Caco-2 (cell line): Measurements from ENCODE around the gene EXOC7. TPM values are rescaled to one million over a fixed set of nuclear protein-coding genes. Genes with fewer than 3 reads are reported as not detected.

ENCODE experiments used
- BruUV-seq: library from RNA; stranded (reverse); fragments of 400-500 nt; replicated peaks from 2 replicates; lab custom pipeline; 2021; lab: Mats Ljungman, UMichigan
- CTCF ChIA-PET: fragments of 300-600 bp; sonication (Branson Sonifier 250); formaldehyde crosslinking; loops from one replicate; lab custom pipeline; 2022; ENCODE audit warnings: antibody characterized with exemption; lab: Charles Lee
- POLR2A ChIA-PET: fragments of 300-600 bp; sonication (Branson Sonifier 250); formaldehyde crosslinking; loops from one replicate; lab custom pipeline; 2022; ENCODE audit warnings: antibody characterized with exemption; lab: Charles Lee
- DNase-seq, 2 experiments: peaks; one replicate each; pipeline versions ENCODE4 v3.0.0 to v3.0.0-alpha.2; 2020 to 2022
- H3K27me3 ChIP-seq: replicated peaks from 2 replicates; pipeline ENCODE4 v1.6.0; 2011; ENCODE audit warnings: low read length; ENCODE audit not compliant: control insufficient read depth, insufficient read depth
- H3K36me3 ChIP-seq: 2 replicates; pipeline ENCODE4 v1.5.1; 2011; ENCODE audit warnings: low read length; ENCODE audit not compliant: control insufficient read depth, insufficient read depth
- H3K4me1 ChIP-seq: fragments of 250-450 bp; sonication (Bioruptor Pico); 2 replicates; pipeline ENCODE4 v1.5.1; 2020; ENCODE audit warnings: mild to moderate bottlenecking
- H3K4me3 ChIP-seq: 2 replicates; pipeline ENCODE4 v1.5.1; 2011; ENCODE audit warnings: low read depth, mild to moderate bottlenecking, control low read depth, low read length
- H3K9me3 ChIP-seq: fragments of 250-450 bp; sonication (Bioruptor Pico); 2 replicates; pipeline ENCODE4 v1.5.1; 2020; ENCODE audit warnings: mild to moderate bottlenecking, moderate library complexity
- H3K27ac Mint-ChIP-seq: one replicate; pipeline ENCODE4 v1.8.0; 2022; ENCODE audit warnings: mixed read lengths; ENCODE audit not compliant: unreplicated experiment
- H3K27me3 Mint-ChIP-seq: one replicate; pipeline ENCODE4 v1.8.0; 2022; ENCODE audit warnings: mixed read lengths; ENCODE audit not compliant: insufficient read depth, unreplicated experiment
- H3K36me3 Mint-ChIP-seq: one replicate; pipeline ENCODE4 v1.8.0; 2022; ENCODE audit warnings: mild to moderate bottlenecking, mixed read lengths; ENCODE audit not compliant: insufficient read depth, unreplicated experiment
- H3K4me1 Mint-ChIP-seq: one replicate; pipeline ENCODE4 v1.8.0; 2022; ENCODE audit warnings: low read depth, mixed read lengths; ENCODE audit not compliant: unreplicated experiment
- H3K4me3 Mint-ChIP-seq: one replicate; pipeline ENCODE4 v1.8.0; 2022; ENCODE audit warnings: mild to moderate bottlenecking, moderate library complexity, mixed read lengths; ENCODE audit not compliant: unreplicated experiment
- H3K9me3 Mint-ChIP-seq: one replicate; pipeline ENCODE4 v1.8.0; 2022; ENCODE audit warnings: mixed read lengths; ENCODE audit not compliant: unreplicated experiment
- intact Hi-C: fragments of 100-400 bp; cut with micrococcal nuclease; formaldehyde crosslinking; loops from one replicate; pipeline ENCODE4 v1.10.0; 2022; ENCODE audit not compliant: unreplicated experiment
- total RNA-seq: library from RNA; stranded (reverse); gene quantifications from 2 replicates; pipeline ENCODE4 v1.2.3, GENCODE V29; 2022
- TF ChIP-seq, protein P1 (sequence below), 2 experiments: fragments of 200-600 bp in 1 of 2; IDR thresholded peaks; 1 replicate in 1 of 2; 2 replicates in 1 of 2; pipeline versions ENCODE4 v1.5.1 to v1.8.0; 2011 to 2022; ENCODE audit warnings: antibody characterized with exemption in 1 of 2, control low read depth in 1 of 2, inconsistent platforms in 1 of 2, low read depth in 1 of 2, low read length in 1 of 2, mild to moderate bottlenecking in 1 of 2, moderate library complexity in 1 of 2; ENCODE audit not compliant: insufficient read depth in 1 of 2, severe bottlenecking in 1 of 2, unreplicated experiment in 1 of 2

EXOC7 gene
- total RNA-seq, 1 experiment from 2014 or later = 205 TPM

DNA sequence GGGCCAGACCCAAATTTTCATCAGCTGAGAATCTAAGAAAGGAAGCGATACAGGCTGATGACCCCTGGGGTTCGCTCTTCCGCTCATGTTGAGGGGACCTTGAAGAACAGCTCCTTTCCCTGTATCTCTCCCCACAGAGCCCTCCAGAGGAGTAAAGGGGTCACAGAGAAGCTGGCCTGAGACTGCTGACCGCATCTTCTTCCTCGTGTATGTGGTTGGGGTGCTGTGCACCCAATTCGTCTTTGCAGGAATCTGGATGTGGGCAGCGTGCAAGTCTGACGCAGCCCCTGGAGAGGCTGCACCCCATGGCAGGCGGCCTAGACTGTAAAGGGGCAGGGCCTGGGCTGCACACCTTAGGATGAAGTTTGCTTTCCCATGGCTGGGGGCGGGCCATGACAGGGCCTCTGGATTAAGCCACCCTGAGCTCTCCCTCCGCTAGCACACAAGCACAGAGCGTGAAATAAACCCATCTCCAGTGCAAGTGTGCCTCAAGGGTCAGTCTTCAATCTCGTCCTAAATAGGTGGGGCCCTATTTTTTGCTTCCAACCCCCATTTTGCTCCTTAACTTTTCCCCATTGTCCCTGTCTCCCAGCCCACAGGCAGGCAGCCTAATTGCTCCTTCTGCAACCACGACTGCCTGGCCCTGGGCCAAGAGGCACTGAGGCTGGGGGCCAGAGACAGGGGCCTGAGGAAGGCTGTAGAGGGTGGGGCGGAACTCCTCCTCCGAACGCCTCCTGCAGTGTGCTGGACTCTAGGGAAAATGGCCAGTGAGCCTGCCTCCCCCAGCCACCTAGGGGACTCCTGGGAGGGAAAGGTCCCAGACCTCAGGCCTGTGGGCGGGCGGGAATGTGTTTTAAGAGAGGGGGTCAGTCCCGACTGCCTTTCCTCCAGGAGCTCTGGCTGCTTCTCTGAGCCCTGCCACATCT, 21.0 kb downstream of the EXOC7 start:
- POLR2A ChIA-PET = no interaction called here
- BruUV-seq = TSS peak; percentile 11

GRCh38 chr17:76081295-76082210, 22.0 kb downstream of the EXOC7 start:
- H3K27me3 Mint-ChIP-seq = peaks cover 13% of the 10 kb centered on the region
- intact Hi-C loops = no loop called here
- no peaks in the 10 kb centered on the region; the same call in 1 of the 2 replicates for H3K27me3 ChIP-seq
- peaks cover 5% of the 10 kb centered on the region for H3K36me3 ChIP-seq
- POLR2A ChIA-PET = no interaction called here
- no TSS peak for BruUV-seq
- CTCF ChIA-PET = no interaction called here
- H3K9me3 Mint-ChIP-seq = no peaks in the 10 kb centered on the region
- H3K4me3 ChIP-seq = no peak overlapping the region
- peak overlapping the region; percentile 18 for H3K4me3 Mint-ChIP-seq
- DNase-seq = no peak
- no peaks in the 10 kb centered on the region for H3K4me1 Mint-ChIP-seq
- H3K27ac Mint-ChIP-seq = peak overlapping the region; percentile 39
- peaks cover 61% of the 10 kb centered on the region for H3K36me3 Mint-ChIP-seq
- H3K4me1 ChIP-seq = no peaks in the 10 kb centered on the region
- TF ChIP-seq, protein P1, sequence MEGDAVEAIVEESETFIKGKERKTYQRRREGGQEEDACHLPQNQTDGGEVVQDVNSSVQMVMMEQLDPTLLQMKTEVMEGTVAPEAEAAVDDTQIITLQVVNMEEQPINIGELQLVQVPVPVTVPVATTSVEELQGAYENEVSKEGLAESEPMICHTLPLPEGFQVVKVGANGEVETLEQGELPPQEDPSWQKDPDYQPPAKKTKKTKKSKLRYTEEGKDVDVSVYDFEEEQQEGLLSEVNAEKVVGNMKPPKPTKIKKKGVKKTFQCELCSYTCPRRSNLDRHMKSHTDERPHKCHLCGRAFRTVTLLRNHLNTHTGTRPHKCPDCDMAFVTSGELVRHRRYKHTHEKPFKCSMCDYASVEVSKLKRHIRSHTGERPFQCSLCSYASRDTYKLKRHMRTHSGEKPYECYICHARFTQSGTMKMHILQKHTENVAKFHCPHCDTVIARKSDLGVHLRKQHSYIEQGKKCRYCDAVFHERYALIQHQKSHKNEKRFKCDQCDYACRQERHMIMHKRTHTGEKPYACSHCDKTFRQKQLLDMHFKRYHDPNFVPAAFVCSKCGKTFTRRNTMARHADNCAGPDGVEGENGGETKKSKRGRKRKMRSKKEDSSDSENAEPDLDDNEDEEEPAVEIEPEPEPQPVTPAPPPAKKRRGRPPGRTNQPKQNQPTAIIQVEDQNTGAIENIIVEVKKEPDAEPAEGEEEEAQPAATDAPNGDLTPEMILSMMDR (IDR thresholded peaks at IDR 0.05; ENCODE audit: insufficient read depth in 1 of 2, low read depth in 1 of 2, low read length in 1 of 2, severe bottlenecking in 1 of 2, unreplicated experiment in 1 of 2) = no peak
- no peaks in the 10 kb centered on the region for H3K9me3 ChIP-seq

More for the DNA sequence above, 21.0 kb downstream of the EXOC7 start:
- no peaks in the 10 kb centered on the region for H3K27me3 ChIP-seq
- H3K4me3 ChIP-seq = no peak overlapping the region
- no peaks in the 10 kb centered on the region for H3K9me3 Mint-ChIP-seq
- H3K4me3 Mint-ChIP-seq = no peak overlapping the region
- TF ChIP-seq, protein P1 (IDR thresholded peaks at IDR 0.05; ENCODE audit: insufficient read depth in 1 of 2, low read depth in 1 of 2, low read length in 1 of 2, severe bottlenecking in 1 of 2, unreplicated experiment in 1 of 2) = no peak
- intact Hi-C loops = no loop called here
- H3K4me1 Mint-ChIP-seq = no peaks in the 10 kb centered on the region
- H3K36me3 Mint-ChIP-seq = peaks cover 55% of the 10 kb centered on the region
- peaks cover 5% of the 10 kb centered on the region for H3K36me3 ChIP-seq
- CTCF ChIA-PET = interaction anchor here (1.3 kb wide), 1 partner anchor 197 kb away, joined by 3 read pairs; no protein-coding TSS in a partner anchor
- DNase-seq = no peak
- H3K9me3 ChIP-seq = no peaks in the 10 kb centered on the region
- no peaks in the 10 kb centered on the region for H3K4me1 ChIP-seq
- peaks cover 6% of the 10 kb centered on the region for H3K27me3 Mint-ChIP-seq
- no peak overlapping the region for H3K27ac Mint-ChIP-seq

DNA sequence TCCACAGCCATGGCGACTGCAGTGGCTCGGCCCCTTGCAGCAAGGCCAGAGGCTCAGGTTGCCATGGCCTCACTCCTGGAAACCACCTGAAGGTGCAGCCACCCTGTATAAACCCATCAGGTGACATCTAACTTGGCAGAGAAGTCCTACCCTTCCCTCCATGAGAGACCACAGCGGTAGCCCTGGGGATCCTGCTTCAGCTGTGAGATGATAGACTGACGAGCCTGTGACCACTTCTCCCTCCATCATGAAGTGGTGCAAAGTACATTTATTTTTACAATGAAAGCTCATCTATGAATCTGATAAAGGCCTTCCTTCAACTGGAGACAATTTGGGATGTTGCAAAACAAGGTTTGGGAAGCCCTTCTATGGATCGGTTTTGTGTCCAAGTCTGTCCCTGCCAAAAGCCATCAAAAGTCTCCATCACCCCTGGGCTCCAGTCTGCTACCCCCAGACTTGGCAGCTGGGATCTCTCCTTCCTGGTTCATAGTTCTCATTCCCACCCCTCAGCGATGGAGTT, 22.8 kb downstream of the EXOC7 start:
- TF ChIP-seq, protein P1 (IDR thresholded peaks at IDR 0.05; ENCODE audit: insufficient read depth in 1 of 2, low read depth in 1 of 2, low read length in 1 of 2, severe bottlenecking in 1 of 2, unreplicated experiment in 1 of 2) = no peak
- Mint-ChIP-seq H3K27ac (no peak overlapping the region), H3K27me3 (peaks cover 13% of the 10 kb centered on the region), H3K4me3 (no peak overlapping the region), H3K9me3 (no peaks in the 10 kb centered on the region), H3K4me1 (no peaks in the 10 kb centered on the region), H3K36me3 (peaks cover 63% of the 10 kb centered on the region)
- peaks cover 4% of the 10 kb centered on the region for H3K36me3 ChIP-seq
- CTCF ChIA-PET = interaction anchor here (0.9 kb wide), 1 partner anchor 184 kb away, joined by 4 read pairs; the partner anchor contains the start of gene TRIM65
- no TSS peak for BruUV-seq
- no peaks in the 10 kb centered on the region for H3K9me3 ChIP-seq
- H3K4me1 ChIP-seq = no peaks in the 10 kb centered on the region
- no peak overlapping the region for H3K4me3 ChIP-seq
- no peaks in the 10 kb centered on the region; the same call in 1 of the 2 replicates for H3K27me3 ChIP-seq
- POLR2A ChIA-PET = no interaction called here
- intact Hi-C loops = no loop called here
- no peak for DNase-seq
